ENCODE measurements around the gene KNTC1. TPM values are rescaled to one million over a fixed set of nuclear protein-coding genes. Genes with fewer than 3 reads are reported as not detected.

Gene KNTC1
- total RNA-seq, 1 donor from 2014 or later = 34.0 TPM

DNA sequence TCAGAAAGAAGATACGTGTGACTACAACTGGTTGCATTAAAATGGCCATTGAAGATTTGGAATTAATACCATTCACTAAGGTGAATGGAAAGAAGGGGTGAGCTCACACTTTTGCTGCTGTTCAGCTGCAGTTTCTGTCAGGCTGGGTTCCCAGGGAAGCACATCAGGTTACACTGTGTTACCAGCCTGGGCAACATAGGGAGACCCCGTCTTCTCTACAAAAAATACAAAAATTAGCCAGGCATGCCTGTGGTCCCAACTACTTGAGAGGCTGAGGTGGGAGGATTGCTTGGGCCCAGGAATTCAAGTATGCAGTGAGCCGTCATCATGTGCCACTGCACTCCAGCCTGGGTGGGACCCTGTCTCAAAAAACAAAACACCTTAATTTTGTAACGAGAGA lies 13.4 kb upstream of the KNTC1 start:
- no peak overlapping the region for H3K4me3 Mint-ChIP-seq (ENCODE audit: unreplicated experiment)
- H3K27ac Mint-ChIP-seq (ENCODE audit: unreplicated experiment) = no peak overlapping the region
- no peaks in the 10 kb centered on the region for H3K9me3 Mint-ChIP-seq (ENCODE audit: unreplicated experiment)
- TF ChIP-seq, protein P1, sequence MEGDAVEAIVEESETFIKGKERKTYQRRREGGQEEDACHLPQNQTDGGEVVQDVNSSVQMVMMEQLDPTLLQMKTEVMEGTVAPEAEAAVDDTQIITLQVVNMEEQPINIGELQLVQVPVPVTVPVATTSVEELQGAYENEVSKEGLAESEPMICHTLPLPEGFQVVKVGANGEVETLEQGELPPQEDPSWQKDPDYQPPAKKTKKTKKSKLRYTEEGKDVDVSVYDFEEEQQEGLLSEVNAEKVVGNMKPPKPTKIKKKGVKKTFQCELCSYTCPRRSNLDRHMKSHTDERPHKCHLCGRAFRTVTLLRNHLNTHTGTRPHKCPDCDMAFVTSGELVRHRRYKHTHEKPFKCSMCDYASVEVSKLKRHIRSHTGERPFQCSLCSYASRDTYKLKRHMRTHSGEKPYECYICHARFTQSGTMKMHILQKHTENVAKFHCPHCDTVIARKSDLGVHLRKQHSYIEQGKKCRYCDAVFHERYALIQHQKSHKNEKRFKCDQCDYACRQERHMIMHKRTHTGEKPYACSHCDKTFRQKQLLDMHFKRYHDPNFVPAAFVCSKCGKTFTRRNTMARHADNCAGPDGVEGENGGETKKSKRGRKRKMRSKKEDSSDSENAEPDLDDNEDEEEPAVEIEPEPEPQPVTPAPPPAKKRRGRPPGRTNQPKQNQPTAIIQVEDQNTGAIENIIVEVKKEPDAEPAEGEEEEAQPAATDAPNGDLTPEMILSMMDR (IDR thresholded peaks at IDR 0.05; ENCODE audit: partially characterized antibody, unreplicated experiment) = no peak
- no peaks in the 10 kb centered on the region for H3K27me3 Mint-ChIP-seq (ENCODE audit: unreplicated experiment)
- no peaks in the 10 kb centered on the region for H3K4me1 Mint-ChIP-seq (ENCODE audit: low read depth, unreplicated experiment)
- peaks cover 4% of the 10 kb centered on the region for H3K36me3 Mint-ChIP-seq (ENCODE audit: unreplicated experiment)
- no peak for DNase-seq

DNA sequence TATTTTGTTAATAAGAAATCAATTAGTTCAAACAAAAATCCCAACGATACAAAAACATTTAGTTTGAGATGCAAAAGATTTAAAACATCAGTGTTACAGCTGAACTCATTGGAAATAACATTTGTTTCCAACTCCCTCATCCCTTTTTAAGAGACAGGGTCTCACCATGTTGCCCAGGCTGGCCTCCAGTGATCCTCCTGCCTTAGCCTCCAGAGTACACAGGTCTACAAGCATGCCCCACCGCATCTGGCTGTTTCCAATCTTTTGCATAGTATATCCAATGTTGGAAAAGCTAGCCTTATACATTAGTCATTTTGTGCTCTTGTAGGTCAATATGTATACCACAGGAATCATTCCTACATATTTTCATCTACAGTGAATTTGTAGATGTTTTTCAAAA lies 11.8 kb upstream of the KNTC1 start:
- Mint-ChIP-seq H3K4me1 (ENCODE audit: low read depth, unreplicated experiment) (no peaks in the 10 kb centered on the region), H3K27ac (ENCODE audit: unreplicated experiment) (peak overlapping the region; percentile 23), H3K27me3 (ENCODE audit: unreplicated experiment) (no peaks in the 10 kb centered on the region), H3K9me3 (ENCODE audit: unreplicated experiment) (no peaks in the 10 kb centered on the region), H3K4me3 (ENCODE audit: unreplicated experiment) (no peak overlapping the region), H3K36me3 (ENCODE audit: unreplicated experiment) (peaks cover 4% of the 10 kb centered on the region)
- DNase-seq = no peak
- TF ChIP-seq, protein P1 (IDR thresholded peaks at IDR 0.05; ENCODE audit: partially characterized antibody, unreplicated experiment) = no peak

DNA sequence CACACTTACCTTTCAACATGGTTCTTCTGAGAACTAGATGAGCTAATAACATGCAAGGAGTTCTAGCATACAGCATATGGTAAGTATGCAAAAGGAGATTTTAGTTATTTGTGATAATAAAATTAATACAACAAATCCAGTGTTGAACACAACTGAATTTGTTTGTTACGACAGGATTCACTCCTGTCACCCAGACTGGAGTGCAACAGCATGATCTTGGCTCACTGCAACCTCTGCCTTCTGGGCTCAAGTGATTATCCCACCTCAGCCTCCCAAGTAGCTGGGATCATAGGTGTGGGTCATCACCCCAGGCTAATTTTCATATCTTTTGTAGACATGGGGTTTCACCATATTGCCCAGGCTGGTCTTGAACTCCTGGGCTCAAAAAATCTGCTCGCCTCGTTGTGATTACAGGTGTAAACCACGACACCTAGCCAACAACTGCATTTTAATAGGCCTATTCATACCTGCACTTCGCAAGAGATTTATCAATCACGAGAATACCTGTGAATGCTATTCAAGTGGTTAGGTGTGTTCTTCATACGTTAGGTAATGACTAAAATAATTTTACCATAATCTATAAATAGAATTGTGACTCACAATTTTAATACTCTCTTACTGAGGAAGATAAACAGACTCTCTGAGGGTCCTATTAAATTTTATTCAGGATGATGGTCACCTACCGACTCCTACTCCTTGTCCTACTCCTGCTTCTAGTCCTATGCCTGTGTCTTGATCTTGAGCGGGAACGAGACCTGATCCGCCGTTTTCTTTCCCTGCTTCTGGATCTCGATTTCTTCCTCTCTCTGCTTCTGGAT lies 10.3 kb upstream of the KNTC1 start:
- peaks cover 1% of the 10 kb centered on the region for H3K9me3 Mint-ChIP-seq (ENCODE audit: unreplicated experiment)
- H3K4me1 Mint-ChIP-seq (ENCODE audit: low read depth, unreplicated experiment) = no peaks in the 10 kb centered on the region
- H3K36me3 Mint-ChIP-seq (ENCODE audit: unreplicated experiment) = peaks cover 4% of the 10 kb centered on the region
- no peak overlapping the region for H3K27ac Mint-ChIP-seq (ENCODE audit: unreplicated experiment)
- no peak overlapping the region for H3K4me3 Mint-ChIP-seq (ENCODE audit: unreplicated experiment)
- TF ChIP-seq, protein P1 (IDR thresholded peaks at IDR 0.05; ENCODE audit: partially characterized antibody, unreplicated experiment) = no peak
- no peaks in the 10 kb centered on the region for H3K27me3 Mint-ChIP-seq (ENCODE audit: unreplicated experiment)
- DNase-seq = no peak

DNA sequence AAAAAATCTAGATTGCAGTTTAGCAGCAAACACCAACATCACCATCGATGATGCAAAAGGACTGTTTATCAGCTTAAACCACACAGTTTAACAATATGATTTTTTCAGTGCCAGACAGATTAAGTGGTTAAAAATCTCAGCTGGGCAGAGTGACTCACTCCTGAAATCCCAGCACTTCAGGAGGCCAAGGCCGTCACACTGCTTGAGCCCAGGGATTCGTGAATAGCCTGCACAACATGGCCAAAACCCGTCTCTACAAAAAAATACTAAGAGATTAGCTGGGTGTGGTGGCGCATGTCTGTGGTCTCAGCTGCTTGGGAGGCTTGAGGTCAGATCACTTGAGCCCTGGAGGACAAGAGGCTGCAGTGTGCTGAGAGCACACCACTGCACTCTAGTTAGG lies 9.2 kb upstream of the KNTC1 start:
- Mint-ChIP-seq H3K36me3 (ENCODE audit: unreplicated experiment) (peaks cover 4% of the 10 kb centered on the region), H3K27me3 (ENCODE audit: unreplicated experiment) (no peaks in the 10 kb centered on the region), H3K27ac (ENCODE audit: unreplicated experiment) (no peak overlapping the region), H3K4me1 (ENCODE audit: low read depth, unreplicated experiment) (peaks cover 3% of the 10 kb centered on the region), H3K4me3 (ENCODE audit: unreplicated experiment) (no peak overlapping the region), H3K9me3 (ENCODE audit: unreplicated experiment) (peaks cover 1% of the 10 kb centered on the region)
- TF ChIP-seq, protein P1 (IDR thresholded peaks at IDR 0.05; ENCODE audit: partially characterized antibody, unreplicated experiment) = no peak
- DNase-seq = no peak

DNA sequence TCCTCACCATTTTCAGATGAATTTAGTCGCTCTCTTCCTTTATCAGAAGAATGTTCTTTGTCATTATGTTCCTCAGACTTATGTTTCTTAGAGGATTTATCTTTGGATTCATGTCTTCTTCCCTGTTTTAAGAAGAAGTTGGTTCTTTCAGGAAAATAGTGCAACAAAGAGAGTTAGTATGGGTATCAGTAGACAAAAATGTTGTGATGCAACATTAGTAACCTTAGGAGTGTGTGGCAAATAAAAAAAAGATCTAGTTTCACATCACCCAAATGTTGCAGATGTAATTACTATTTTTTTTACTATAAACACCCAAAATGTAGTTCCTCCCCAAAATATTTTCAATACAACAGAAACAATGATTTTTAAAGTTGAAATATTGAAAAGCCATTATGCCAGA lies 8.1 kb upstream of the KNTC1 start:
- TF ChIP-seq, protein P1 (IDR thresholded peaks at IDR 0.05; ENCODE audit: partially characterized antibody, unreplicated experiment) = no peak
- Mint-ChIP-seq H3K9me3 (ENCODE audit: unreplicated experiment) (peaks cover 1% of the 10 kb centered on the region), H3K27me3 (ENCODE audit: unreplicated experiment) (no peaks in the 10 kb centered on the region), H3K36me3 (ENCODE audit: unreplicated experiment) (peaks cover 4% of the 10 kb centered on the region), H3K4me1 (ENCODE audit: low read depth, unreplicated experiment) (peaks cover 12% of the 10 kb centered on the region), H3K27ac (ENCODE audit: unreplicated experiment) (no peak overlapping the region), H3K4me3 (ENCODE audit: unreplicated experiment) (no peak overlapping the region)
- DNase-seq = no peak

Measured in glutamatergic neuron (in vitro differentiated cells).